ENCODE measurements around the gene HMG20B. TPM values are rescaled to one million over a fixed set of nuclear protein-coding genes. Genes with fewer than 3 reads are reported as not detected.

HMG20B gene
- total RNA-seq, 1 donor from 2014 or later, result 51.4 TPM

DNA sequence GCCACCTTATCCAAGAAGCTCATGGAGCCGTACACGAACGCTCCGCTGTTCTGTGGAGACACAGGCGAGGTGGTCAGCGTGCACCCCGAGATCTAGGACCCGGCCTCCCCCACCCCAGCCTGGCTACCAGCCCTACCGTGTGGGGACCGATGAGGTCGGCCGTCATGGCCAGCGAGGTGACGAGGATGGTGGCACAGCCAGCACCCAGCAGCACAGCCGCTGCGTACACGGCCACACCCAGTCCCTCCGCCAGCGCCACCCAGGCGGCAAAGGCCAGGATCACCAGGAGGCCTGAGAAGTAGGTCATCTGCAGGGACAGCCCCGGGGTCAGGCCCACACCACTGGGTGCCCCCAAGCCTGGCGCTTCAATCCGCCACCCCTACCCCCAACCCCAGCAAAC is 26.6 kb upstream of the HMG20B start:
- Histone ChIP-seq H2AFZ (replicated peaks) (no peak overlapping the region), H3K27ac (no peak overlapping the region), H4K20me1 (ENCODE audit: low read depth) (peaks cover 32% of the 10 kb centered on the region), H3K9ac (no peak overlapping the region), H3F3A (ENCODE audit: low read depth) (peaks cover 5% of the 10 kb centered on the region), H3K36me3 (no peaks in the 10 kb centered on the region), H3K4me1 (no peaks in the 10 kb centered on the region), H3K9me3 (ENCODE audit: low read depth) (no peaks in the 10 kb centered on the region), H3K27me3 (no peaks in the 10 kb centered on the region), H3K79me2 (ENCODE audit: low read depth) (no peaks in the 10 kb centered on the region), H3K4me3 (no peak overlapping the region), H3K4me2 (no peak overlapping the region)
- Mint-ChIP-seq H3K36me3 (no peaks in the 10 kb centered on the region), H3K27ac (peak overlapping the region; percentile 63), H3K4me1 (no peaks in the 10 kb centered on the region), H3K9me3 (no peaks in the 10 kb centered on the region), H3K4me3 (peak overlapping the region; percentile 50), H3K27me3 (ENCODE audit: insufficient read depth, low read depth) (peaks cover 12% of the 10 kb centered on the region)
- TF ChIP-seq EZH2phosphoT487 (IDR thresholded peaks at IDR 0.05) (no peak), EZH2 (IDR thresholded peaks at IDR 0.05) (no peak)
- TF ChIP-seq, protein P1, sequence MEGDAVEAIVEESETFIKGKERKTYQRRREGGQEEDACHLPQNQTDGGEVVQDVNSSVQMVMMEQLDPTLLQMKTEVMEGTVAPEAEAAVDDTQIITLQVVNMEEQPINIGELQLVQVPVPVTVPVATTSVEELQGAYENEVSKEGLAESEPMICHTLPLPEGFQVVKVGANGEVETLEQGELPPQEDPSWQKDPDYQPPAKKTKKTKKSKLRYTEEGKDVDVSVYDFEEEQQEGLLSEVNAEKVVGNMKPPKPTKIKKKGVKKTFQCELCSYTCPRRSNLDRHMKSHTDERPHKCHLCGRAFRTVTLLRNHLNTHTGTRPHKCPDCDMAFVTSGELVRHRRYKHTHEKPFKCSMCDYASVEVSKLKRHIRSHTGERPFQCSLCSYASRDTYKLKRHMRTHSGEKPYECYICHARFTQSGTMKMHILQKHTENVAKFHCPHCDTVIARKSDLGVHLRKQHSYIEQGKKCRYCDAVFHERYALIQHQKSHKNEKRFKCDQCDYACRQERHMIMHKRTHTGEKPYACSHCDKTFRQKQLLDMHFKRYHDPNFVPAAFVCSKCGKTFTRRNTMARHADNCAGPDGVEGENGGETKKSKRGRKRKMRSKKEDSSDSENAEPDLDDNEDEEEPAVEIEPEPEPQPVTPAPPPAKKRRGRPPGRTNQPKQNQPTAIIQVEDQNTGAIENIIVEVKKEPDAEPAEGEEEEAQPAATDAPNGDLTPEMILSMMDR (IDR thresholded peaks at IDR 0.05), result no peak
- no peak for DNase-seq (ENCODE audit: low spot score)

DNA sequence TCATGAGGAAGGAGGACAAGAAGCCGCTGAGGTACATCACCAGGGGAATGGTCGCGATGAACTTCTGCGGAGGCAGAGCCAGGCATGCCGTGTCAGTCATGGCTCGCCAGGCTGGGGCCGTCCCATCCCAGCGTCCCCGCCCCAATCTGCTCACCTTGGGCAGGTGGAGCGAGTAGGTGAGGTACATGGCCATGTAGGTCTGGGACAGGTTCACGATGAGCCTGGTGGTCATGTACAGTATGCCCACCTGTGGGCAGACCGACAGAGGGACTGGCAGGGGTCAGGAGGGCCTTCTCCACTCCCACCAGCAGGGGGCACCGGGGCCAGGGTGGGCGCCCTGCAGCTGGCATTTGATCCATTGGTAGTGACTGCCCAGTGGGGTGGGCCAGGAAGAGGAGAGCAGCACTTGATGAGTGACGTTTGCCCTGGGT is 25.4 kb upstream of the HMG20B start:
- Mint-ChIP-seq H3K36me3 (no peaks in the 10 kb centered on the region), H3K9me3 (no peaks in the 10 kb centered on the region), H3K27ac (no peak overlapping the region), H3K4me3 (no peak overlapping the region), H3K4me1 (no peaks in the 10 kb centered on the region), H3K27me3 (ENCODE audit: insufficient read depth, low read depth) (peaks cover 10% of the 10 kb centered on the region)
- TF ChIP-seq EZH2phosphoT487 (IDR thresholded peaks at IDR 0.05) (no peak), EZH2 (IDR thresholded peaks at IDR 0.05) (no peak)
- TF ChIP-seq, protein P1 (IDR thresholded peaks at IDR 0.05), result peak; percentile 50
- H3K9ac ChIP-seq, result no peak overlapping the region
- peaks cover 32% of the 10 kb centered on the region for H4K20me1 ChIP-seq (ENCODE audit: low read depth)
- H3K9me3 ChIP-seq (ENCODE audit: low read depth), result no peaks in the 10 kb centered on the region
- peak; percentile 27 for DNase-seq (ENCODE audit: low spot score)
- peaks cover 5% of the 10 kb centered on the region for H3F3A ChIP-seq (ENCODE audit: low read depth)
- H3K4me1 ChIP-seq, result no peaks in the 10 kb centered on the region
- H3K36me3 ChIP-seq, result no peaks in the 10 kb centered on the region
- no peak overlapping the region for H2AFZ ChIP-seq (replicated peaks)
- H3K27ac ChIP-seq, result no peak overlapping the region
- H3K4me3 ChIP-seq, result no peak overlapping the region
- no peak overlapping the region for H3K4me2 ChIP-seq
- H3K79me2 ChIP-seq (ENCODE audit: low read depth), result no peaks in the 10 kb centered on the region
- H3K27me3 ChIP-seq, result no peaks in the 10 kb centered on the region

DNA sequence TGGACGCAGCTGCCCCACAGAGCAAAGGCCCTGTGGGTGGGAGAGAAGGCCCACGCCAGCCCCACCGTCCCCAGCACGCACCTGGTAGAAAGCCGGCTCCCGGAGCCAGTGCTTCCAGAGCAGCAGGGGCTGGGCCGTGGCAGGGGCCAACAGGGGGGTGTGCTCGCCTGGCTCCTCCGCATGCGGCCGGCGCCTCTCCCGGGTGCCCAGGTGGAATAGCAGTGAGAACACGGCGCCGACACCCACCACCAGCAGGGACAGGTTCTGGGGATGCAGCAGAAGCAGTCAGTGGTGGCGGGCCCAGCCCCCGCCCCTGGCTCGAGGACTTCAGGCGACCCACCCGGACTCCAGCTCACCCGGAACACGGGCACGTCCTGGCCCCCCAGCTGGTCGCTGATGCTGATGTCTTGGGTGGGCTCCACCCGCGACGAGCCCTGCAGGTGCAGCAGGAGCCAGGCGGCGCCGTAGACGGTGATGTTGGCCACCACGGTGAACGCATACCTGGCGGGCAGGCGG is 24.9 kb upstream of the HMG20B start:
- peaks cover 35% of the 10 kb centered on the region for H4K20me1 ChIP-seq (ENCODE audit: low read depth)

More for the DNA sequence above, 24.9 kb upstream of the HMG20B start:
- H3K27me3 ChIP-seq, result no peaks in the 10 kb centered on the region
- DNase-seq (ENCODE audit: low spot score), result no peak
- no peak overlapping the region for H3K9ac ChIP-seq
- H3K9me3 ChIP-seq (ENCODE audit: low read depth), result no peaks in the 10 kb centered on the region
- H3K27ac ChIP-seq, result no peak overlapping the region
- Mint-ChIP-seq H3K36me3 (no peaks in the 10 kb centered on the region), H3K4me1 (no peaks in the 10 kb centered on the region), H3K4me3 (no peak overlapping the region), H3K9me3 (no peaks in the 10 kb centered on the region), H3K27ac (no peak overlapping the region), H3K27me3 (ENCODE audit: insufficient read depth, low read depth) (peaks cover 10% of the 10 kb centered on the region)
- no peaks in the 10 kb centered on the region for H3K36me3 ChIP-seq
- H3K4me3 ChIP-seq, result no peak overlapping the region
- H2AFZ ChIP-seq (replicated peaks), result no peak overlapping the region
- peaks cover 5% of the 10 kb centered on the region for H3F3A ChIP-seq (ENCODE audit: low read depth)
- no peak for TF ChIP-seq EZH2 (IDR thresholded peaks at IDR 0.05)
- TF ChIP-seq, protein P1 (IDR thresholded peaks at IDR 0.05), result no peak
- no peak for TF ChIP-seq EZH2phosphoT487 (IDR thresholded peaks at IDR 0.05)
- H3K79me2 ChIP-seq (ENCODE audit: low read depth), result no peaks in the 10 kb centered on the region
- no peak overlapping the region for H3K4me2 ChIP-seq
- no peaks in the 10 kb centered on the region for H3K4me1 ChIP-seq
